IMR-90 (cell line): ENCODE results near the gene PDE6A. TPM values are rescaled to one million over a fixed set of nuclear protein-coding genes. Genes with fewer than 3 reads are reported as not detected.

Experiments
- ATAC-seq: fragments of 200-7000 bp; cut with Tn5 transposase; 2 replicates; pipeline ENCODE4 v1.9.1; 2020; ENCODE audit warnings: low read depth, mild to moderate bottlenecking, moderate library complexity
- BruUV-seq: library from RNA; stranded (reverse); fragments of 400-500 nt; replicated peaks from 2 replicates; lab custom pipeline; 2021; lab: Mats Ljungman, UMichigan
- CTCF ChIA-PET: fragments of 300-600 bp; formaldehyde crosslinking; extraction: SDS; loops from one replicate; lab custom pipeline; 2021; ENCODE audit warnings: antibody characterized with exemption; lab: Yijun Ruan, JAX
- POLR2A ChIA-PET: fragments of 300-600 bp; sonication (Branson Sonifier 250); formaldehyde crosslinking; loops from one replicate; lab custom pipeline; 2022; ENCODE audit warnings: antibody characterized with exemption; ENCODE audit not compliant: unreplicated experiment; lab: Charles Lee
- DNase-seq: peaks from one replicate; pipeline ENCODE4 v3.0.0; 2013
- H2AFZ ChIP-seq: replicated peaks from 2 replicates; pipeline ENCODE3; 2013; ENCODE audit warnings: low read length, mild to moderate bottlenecking; ENCODE audit not compliant: poor library complexity
- H2AK5ac ChIP-seq: 2 replicates; pipeline ENCODE4 v1.6.1; 2013; ENCODE audit warnings: low read depth, low read length, inconsistent platforms
- H2AK9ac ChIP-seq: replicated peaks from 2 replicates; pipeline ENCODE3; 2013; ENCODE audit warnings: mild to moderate bottlenecking, low read depth, low read length, moderate library complexity; ENCODE audit not compliant: poor library complexity
- H2BK120ac ChIP-seq: 2 replicates; pipeline ENCODE4 v1.6.1; 2013; ENCODE audit warnings: low read depth, low read length, inconsistent platforms
- H2BK15ac ChIP-seq: 3 replicates; pipeline ENCODE4 v1.6.1; 2013; ENCODE audit warnings: low read depth, low read length, inconsistent platforms
- H2BK20ac ChIP-seq: 2 replicates; pipeline ENCODE4 v1.6.1; 2013; ENCODE audit warnings: low read depth, mild to moderate bottlenecking, inconsistent platforms, low read length, moderate library complexity
- H2BK5ac ChIP-seq: 2 replicates; pipeline ENCODE4 v1.6.1; 2013; ENCODE audit warnings: mild to moderate bottlenecking, low read depth, low read length, inconsistent platforms; ENCODE audit not compliant: poor library complexity, severe bottlenecking
- H3K14ac ChIP-seq: replicated peaks from 2 replicates; pipeline ENCODE4 v1.6.1; 2013; ENCODE audit warnings: low read depth, low read length, inconsistent platforms
- H3K18ac ChIP-seq: 2 replicates; pipeline ENCODE4 v1.6.1; 2013; ENCODE audit warnings: low read depth, low read length, control low read depth
- H3K23ac ChIP-seq: 2 replicates; pipeline ENCODE4 v1.6.1; 2013; ENCODE audit warnings: low read depth, low read length, inconsistent platforms
- H3K27ac ChIP-seq: 2 replicates; pipeline ENCODE4 v1.5.1; 2013; ENCODE audit warnings: mild to moderate bottlenecking, control low read depth, low read length; ENCODE audit not compliant: insufficient read depth
- H3K27me3 ChIP-seq: 2 replicates; pipeline ENCODE4 v1.6.1; 2013; ENCODE audit warnings: low read length; ENCODE audit not compliant: control insufficient read depth, insufficient read depth
- H3K36me3 ChIP-seq: 2 replicates; pipeline ENCODE4 v1.6.1; 2013; ENCODE audit warnings: low read length, mixed read lengths; ENCODE audit not compliant: control insufficient read depth, insufficient read depth
- H3K4ac ChIP-seq: 2 replicates; pipeline ENCODE4 v1.6.1; 2013; ENCODE audit warnings: low read depth, low read length, inconsistent platforms
- H3K4me1 ChIP-seq: 2 replicates; pipeline ENCODE4 v1.6.1; 2013; ENCODE audit warnings: low read length, mixed read lengths; ENCODE audit not compliant: control insufficient read depth, insufficient read depth
- H3K4me2 ChIP-seq: 2 replicates; pipeline ENCODE4 v1.6.1; 2013; ENCODE audit warnings: low read depth, mild to moderate bottlenecking, control low read depth, low read length, moderate library complexity
- H3K4me3 ChIP-seq: 2 replicates; pipeline ENCODE4 v1.5.1; 2013; ENCODE audit warnings: low read depth, mild to moderate bottlenecking, control low read depth, low read length, moderate library complexity; ENCODE audit not compliant: insufficient read depth
- H3K56ac ChIP-seq: 2 replicates; pipeline ENCODE4 v1.6.1; 2013; ENCODE audit warnings: low read length, inconsistent platforms; ENCODE audit not compliant: insufficient read depth; ENCODE audit errors: extremely low read depth
- H3K79me1 ChIP-seq, 2 experiments: 2 replicates each; pipeline ENCODE4 v1.6.1; 2013; ENCODE audit warnings: low read length in 2 of 2, inconsistent platforms in 1 of 2, low read depth in 1 of 2
- H3K9ac ChIP-seq: 2 replicates; pipeline ENCODE4 v1.6.1; 2013; ENCODE audit warnings: low read depth, low read length, control low read depth
- H3K9me1 ChIP-seq: 2 replicates; pipeline ENCODE4 v1.6.1; 2013; ENCODE audit warnings: low read length, inconsistent platforms; ENCODE audit not compliant: insufficient read depth
- H3K9me3 ChIP-seq: 2 replicates; pipeline ENCODE4 v1.6.1; 2013; ENCODE audit warnings: low read length; ENCODE audit not compliant: control insufficient read depth, insufficient read depth
- H4K20me1 ChIP-seq: 2 replicates; pipeline ENCODE4 v1.6.1; 2013; ENCODE audit warnings: low read length, inconsistent platforms; ENCODE audit not compliant: insufficient read depth
- H4K5ac ChIP-seq: 2 replicates; pipeline ENCODE4 v1.6.1; 2013; ENCODE audit warnings: mild to moderate bottlenecking, low read depth, low read length, control low read depth
- H4K8ac ChIP-seq, 2 experiments: 2 replicates each; pipeline ENCODE4 v1.6.1; 2013; ENCODE audit warnings: low read depth in 2 of 2, low read length in 2 of 2, control low read depth in 1 of 2, inconsistent platforms in 1 of 2
- H4K91ac ChIP-seq: 2 replicates; pipeline ENCODE4 v1.6.1; 2013; ENCODE audit warnings: low read depth, low read length, inconsistent platforms; ENCODE audit not compliant: insufficient read depth
- BHLHE40 ChIP-seq: fragments of 150-350 bp; IDR thresholded peaks from 2 replicates; pipeline ENCODE4 v1.6.1; 2016; ENCODE audit warnings: mild to moderate bottlenecking, low read depth, low read length
- MAFK ChIP-seq: IDR thresholded peaks from 2 replicates; pipeline ENCODE4 v1.6.1; 2012; ENCODE audit warnings: low read depth, low read length, improper control_type of control experiment
- WGBS, 2 experiments: methylation state at CpG; one replicate each; pipeline versions ENCODE4 v1.1.5 to v1.1.7; 2013; ENCODE audit warnings: missing lambda C conversion rate in 2 of 2; ENCODE audit not compliant: insufficient read length in 1 of 2; ENCODE audit errors: extremely low coverage in 2 of 2; 5-methylcytosine and 5-hydroxymethylcytosine counted together
- dilution Hi-C: fragments of 300-500 bp; cut with HindIII; formaldehyde crosslinking; loops from one replicate; pipeline ENCODE4 v1.14.3; 2018; ENCODE audit warnings: low sequenced_read_pairs; ENCODE audit not compliant: unreplicated experiment
- in situ Hi-C: fragments of 300-500 bp; cut with MboI; formaldehyde crosslinking; loops from 3 replicates; pipeline ENCODE4 v1.14.3; 2019; ENCODE audit warnings: low sequenced_read_pairs, inconsistent platforms, mixed read lengths
- intact Hi-C: fragments of 100-400 bp; cut with micrococcal nuclease; formaldehyde crosslinking; loops from 2 replicates; pipeline ENCODE4 v1.10.0; 2022
- polyA plus RNA-seq, 3 experiments: library from polyadenylated mRNA; depleted of rRNA; stranded (reverse); fragments of >200 nt; gene quantifications; 2 replicates each; pipeline ENCODE4 v1.2.3, GENCODE V29; 2012; ENCODE audit warnings: low replicate concordance in 1 of 3
- total RNA-seq: library from RNA; depleted of rRNA; stranded (reverse); fragments of >200 nt; gene quantifications from 2 replicates; pipeline ENCODE4 v1.2.3, GENCODE V29; 2012

The PDE6A gene
- total and polyA plus RNA-seq, 2 of the 4 experiments (the other 2 are of a cell fraction): not detected

- Histone ChIP-seq H3K14ac (no peak overlapping the region), H2BK5ac (no peak overlapping the region), H2BK15ac (no peak overlapping the region), H3K36me3 (no peaks in the 10 kb centered on the region), H4K5ac (no peak overlapping the region), H3K9ac (no peak overlapping the region), H3K9me1 (no peaks in the 10 kb centered on the region), H3K9me3 (no peaks in the 10 kb centered on the region), H3K4me1 (peaks cover 3% of the 10 kb centered on the region; the same call in 1 of the 2 replicates), H3K4ac (no peak overlapping the region), H2AK5ac (no peak overlapping the region), H3K27ac (no peak overlapping the region), H4K91ac (no peak overlapping the region), H4K8ac (no peak overlapping the region), H3K23ac (no peak overlapping the region), H3K56ac (no peak overlapping the region), H2AK9ac (no peak overlapping the region), H3K18ac (no peak overlapping the region), H2BK20ac (no peak overlapping the region), H3K27me3 (no peaks in the 10 kb centered on the region; the same call in none of the 2 replicates), H2BK120ac (no peak overlapping the region), H3K79me1 (no peaks in the 10 kb centered on the region), H4K20me1 (no peaks in the 10 kb centered on the region), H3K4me2 (no peak overlapping the region; the same call in 1 of the 2 replicates), H3K4me3 (no peak overlapping the region), H2AFZ (peak overlapping the region; percentile 26)
- dilution Hi-C loops: no loop called here
- no TSS peak for BruUV-seq
- intact Hi-C loops: no loop called here
- DNase-seq (peak; percentile 83), ATAC-seq (peak; percentile 86)
- 100% methylated on average over 1 of the region's 5 CpGs; no CpG with 5 or more reads in 1 of the 2 experiments for WGBS, 2 experiments
- TF ChIP-seq MAFK (no peak), BHLHE40 (no peak)
- ChIA-PET CTCF (interaction anchor here (1.2 kb wide), 1 partner anchor 39 kb away, joined by 3 read pairs; no protein-coding TSS in a partner anchor), POLR2A (no interaction called here)
- in situ Hi-C loops: no loop called here
Measured at GRCh38 chr5:149924486-149924885, 20.1 kb downstream of the PDE6A start.
